Measurements from ENCODE around the gene IQCN.

Gene IQCN

GRCh38 chr19:18297308-18297707 lies 23.1 kb upstream of the IQCN start:
- TF ChIP-seq CTCF (IDR thresholded peaks at IDR 0.05; ENCODE audit: low read depth, low read length), result no peak
- no peak overlapping the region for H3K4me3 ChIP-seq (ENCODE audit: low read depth, low read length)

- no peak for TF ChIP-seq CTCF (IDR thresholded peaks at IDR 0.05; ENCODE audit: low read depth, low read length)
- H3K4me3 ChIP-seq (ENCODE audit: low read depth, low read length), result no peak overlapping the region
These were observed 20.8 kb upstream of the IQCN start for GRCh38 chr19:18295034-18295451.

- no peak overlapping the region for H3K4me3 ChIP-seq (ENCODE audit: low read depth, low read length)
- TF ChIP-seq CTCF (IDR thresholded peaks at IDR 0.05; ENCODE audit: low read depth, low read length), result no peak
These were observed 20.2 kb upstream of the IQCN start for GRCh38 chr19:18294467-18294864.

GRCh38 chr19:18293642-18294466 lies 19.6 kb upstream of the IQCN start:
- TF ChIP-seq CTCF (IDR thresholded peaks at IDR 0.05; ENCODE audit: low read depth, low read length), result no peak
- no peak overlapping the region for H3K4me3 ChIP-seq (ENCODE audit: low read depth, low read length)

GRCh38 chr19:18292810-18293641 lies 18.8 kb upstream of the IQCN start:
- TF ChIP-seq CTCF (IDR thresholded peaks at IDR 0.05; ENCODE audit: low read depth, low read length), result no peak
- peak overlapping the region; percentile 62 for H3K4me3 ChIP-seq (ENCODE audit: low read depth, low read length)

GRCh38 chr19:18292462-18292809 lies 18.2 kb upstream of the IQCN start:
- H3K4me3 ChIP-seq (ENCODE audit: low read depth, low read length), result peak overlapping the region; percentile 62
- TF ChIP-seq CTCF (IDR thresholded peaks at IDR 0.05; ENCODE audit: low read depth, low read length), result no peak
